Activated CD4-positive, alpha-beta T cell treated with anti-CD3 and anti-CD28 coated beads, Interleukin-10, Interleukin-2, amounts not matched to agents 100 ng/mL and 50 ng/mL, durations not matched to agents 16 hours and 8 hours (primary cell): ENCODE data around the gene CCDC60.
A peak's percentile ranks its signal among the peaks of the same experiment; 100 is the strongest.

Experiments
- DNase-seq: peaks from one replicate; pipeline ENCODE4 v3.0.0-alpha.2; 2020

The CCDC60 gene

GRCh38 chr12:119334430-119335170, at the start of gene CCDC60:
CCDC60 (plus strand) TSS chr12:119334729; CDS start chr12:119335177, 448 bp downstream.
- no peak for DNase-seq

DNA sequence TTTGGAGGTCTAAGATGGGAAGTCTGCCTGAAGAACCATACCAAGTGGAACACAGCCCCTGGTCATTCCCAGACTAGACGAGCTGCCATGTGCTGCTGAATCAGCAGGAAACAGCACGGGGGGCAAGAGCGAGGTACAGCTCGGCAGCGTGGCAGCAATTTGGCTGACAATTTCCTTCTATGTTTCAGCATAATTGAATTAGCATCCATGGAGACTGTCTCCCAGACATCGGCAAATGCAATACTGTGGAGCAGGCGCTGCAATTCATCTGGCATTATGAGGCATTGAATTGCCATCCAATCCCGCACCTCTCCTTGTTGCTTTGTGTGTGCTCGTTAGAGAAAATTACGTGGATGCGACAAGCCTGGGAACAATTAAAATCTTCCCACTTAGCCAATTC, 46.0 kb upstream of the CCDC60 start:
- DNase-seq = no peak

- DNase-seq = no peak
These were observed 41.5 kb upstream of the CCDC60 start for GRCh38 chr12:119292893-119293630.

GRCh38 chr12:119294211-119294610, 40.3 kb upstream of the CCDC60 start:
- DNase-seq = no peak

DNA sequence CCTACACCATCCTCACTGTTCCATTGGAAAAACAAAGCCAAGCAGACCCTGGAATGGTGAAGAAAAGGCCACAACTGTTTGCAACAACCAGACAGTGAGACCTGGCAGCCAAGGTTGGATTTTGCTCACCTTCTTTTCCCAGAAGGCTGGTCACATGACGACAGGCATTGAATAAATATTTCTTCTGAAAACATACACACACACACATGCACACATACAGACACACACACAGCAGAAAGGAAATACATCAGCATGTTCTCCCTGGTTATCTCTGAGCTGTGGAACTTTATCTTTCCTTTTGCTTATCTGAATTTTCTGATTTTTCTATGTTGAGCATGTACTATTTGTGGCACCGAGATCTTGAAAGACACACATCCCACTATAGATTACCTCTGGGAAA, 38.0 kb upstream of the CCDC60 start:
- DNase-seq = no peak

DNA sequence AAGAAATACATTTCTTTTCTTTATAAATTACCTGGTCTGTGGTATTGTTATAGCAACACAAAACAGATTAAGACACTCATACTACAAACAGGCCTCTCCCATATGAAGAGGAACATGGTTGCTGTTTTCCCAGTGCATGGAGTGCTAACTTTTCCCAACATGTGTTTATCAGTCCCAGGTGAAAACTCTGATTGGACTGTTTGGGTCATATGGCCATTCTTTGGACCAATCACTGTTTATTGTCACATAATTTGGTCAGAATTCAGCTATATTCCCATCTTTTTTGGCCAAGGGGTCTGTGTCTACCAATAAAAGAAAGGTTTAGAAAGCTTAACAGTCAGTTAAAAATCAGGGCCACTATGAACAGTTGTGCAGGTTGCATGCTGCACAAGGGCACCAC, 35.4 kb upstream of the CCDC60 start:
- DNase-seq = no peak

GRCh38 chr12:119301379-119301778, 33.1 kb upstream of the CCDC60 start:
- DNase-seq = no peak

GRCh38 chr12:119302451-119303080, 32.0 kb upstream of the CCDC60 start:
- DNase-seq = no peak

GRCh38 chr12:119306593-119306992, 27.9 kb upstream of the CCDC60 start:
- no peak for DNase-seq

DNA sequence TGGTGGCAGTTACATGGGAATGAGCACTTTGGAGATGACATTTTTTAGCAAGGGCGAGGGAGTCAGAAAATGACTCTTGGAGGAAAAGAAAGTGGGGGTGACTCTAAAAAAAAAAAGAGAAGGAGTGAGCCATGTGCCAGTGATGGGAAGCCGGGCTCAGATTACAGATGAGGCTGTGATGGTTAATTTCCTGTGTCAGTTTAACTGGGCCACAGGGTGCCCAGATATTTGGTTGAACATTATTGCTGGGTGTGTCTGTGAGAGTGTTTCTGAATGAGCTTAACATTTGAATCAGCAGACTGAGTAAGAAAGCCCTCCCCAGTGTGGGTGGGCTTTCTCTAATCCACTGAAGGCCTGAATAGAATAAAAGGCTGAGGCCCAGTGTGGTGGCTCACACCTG, 26.8 kb upstream of the CCDC60 start:
- no peak for DNase-seq

DNA sequence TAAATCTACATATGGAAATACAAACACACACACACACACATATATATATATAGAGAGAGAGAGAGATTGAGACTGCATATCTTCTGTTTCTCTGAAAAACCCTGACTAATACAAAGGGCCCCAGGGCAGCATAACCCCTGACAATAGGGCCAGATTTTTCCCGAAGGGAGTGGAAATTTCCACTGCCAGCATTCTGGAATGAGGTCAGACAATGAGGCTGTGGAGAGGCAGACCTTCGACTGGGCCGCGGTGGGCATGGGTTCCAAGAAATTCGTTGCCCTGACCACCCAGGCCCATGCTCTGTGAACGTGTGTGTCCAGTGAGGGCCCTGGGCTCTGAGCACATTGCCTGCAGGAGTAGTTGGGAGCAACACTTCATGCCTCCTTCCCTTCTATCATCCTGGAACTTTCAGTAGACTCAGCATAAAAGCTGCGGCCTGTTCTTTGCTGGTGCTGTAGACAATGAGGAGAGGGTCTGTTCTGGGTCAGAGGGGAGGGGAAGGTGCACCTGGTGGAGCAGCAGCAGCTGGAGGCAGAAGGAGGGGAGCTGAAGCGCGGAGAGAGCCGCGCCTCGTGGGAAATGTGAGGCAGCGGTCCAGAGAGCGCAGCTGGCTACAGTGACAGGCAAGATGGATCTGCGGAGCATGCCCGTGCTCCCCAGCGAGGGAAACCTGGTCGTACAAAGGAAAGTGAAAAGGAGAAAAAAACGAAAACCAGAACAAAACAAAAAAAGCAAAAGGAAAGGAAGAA, 25.6 kb upstream of the CCDC60 start:
- DNase-seq = no peak

GRCh38 chr12:119311878-119312277, 22.7 kb upstream of the CCDC60 start:
- DNase-seq = no peak

- no peak for DNase-seq
These were observed 21.6 kb upstream of the CCDC60 start for GRCh38 chr12:119312904-119313303.

DNA sequence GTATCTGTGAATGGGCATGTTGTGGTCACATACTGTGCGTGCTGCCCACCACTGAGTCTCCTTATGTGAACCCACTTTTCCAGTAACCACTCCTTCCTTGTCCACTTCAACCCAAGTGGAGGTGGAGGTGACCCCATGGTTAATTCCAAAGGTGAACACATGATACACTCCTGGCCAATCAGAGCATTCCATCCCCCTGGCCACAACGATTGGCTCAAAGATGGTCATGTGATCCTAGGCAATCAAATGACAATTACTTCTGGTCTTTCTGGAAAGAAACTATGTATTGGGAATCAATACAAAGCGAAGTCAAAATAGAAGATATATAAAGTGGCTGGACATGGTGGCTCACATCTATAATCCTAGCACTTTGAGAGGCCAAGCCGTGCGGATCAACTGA, 20.2 kb upstream of the CCDC60 start:
- no peak for DNase-seq

GRCh38 chr12:119319638-119320037, 14.9 kb upstream of the CCDC60 start:
- DNase-seq = no peak

GRCh38 chr12:119320678-119321077, 13.9 kb upstream of the CCDC60 start:
- DNase-seq = no peak

DNA sequence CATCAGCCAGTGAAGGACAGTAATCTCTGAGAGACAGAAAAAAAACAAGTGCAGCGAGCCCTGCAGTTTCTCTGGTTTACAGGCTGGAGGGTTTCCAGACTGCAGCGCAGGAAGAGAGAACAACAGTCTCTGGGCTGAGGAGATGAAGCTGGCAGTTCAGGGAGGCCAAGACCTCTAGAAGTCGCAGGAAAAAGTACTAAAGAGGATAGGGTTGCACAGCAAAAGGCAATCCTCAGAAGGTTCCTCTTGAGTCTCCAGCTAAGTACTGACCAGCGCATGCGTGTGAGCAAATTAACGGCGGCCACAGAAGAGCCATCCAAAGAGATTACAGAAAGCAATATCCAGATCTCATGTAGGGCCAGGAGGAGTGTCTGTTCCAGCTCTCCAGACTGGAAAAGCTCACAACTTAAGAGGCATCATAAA, 12.2 kb upstream of the CCDC60 start:
- no peak for DNase-seq

GRCh38 chr12:119325813-119326212, 8.7 kb upstream of the CCDC60 start:
- no peak for DNase-seq

DNA sequence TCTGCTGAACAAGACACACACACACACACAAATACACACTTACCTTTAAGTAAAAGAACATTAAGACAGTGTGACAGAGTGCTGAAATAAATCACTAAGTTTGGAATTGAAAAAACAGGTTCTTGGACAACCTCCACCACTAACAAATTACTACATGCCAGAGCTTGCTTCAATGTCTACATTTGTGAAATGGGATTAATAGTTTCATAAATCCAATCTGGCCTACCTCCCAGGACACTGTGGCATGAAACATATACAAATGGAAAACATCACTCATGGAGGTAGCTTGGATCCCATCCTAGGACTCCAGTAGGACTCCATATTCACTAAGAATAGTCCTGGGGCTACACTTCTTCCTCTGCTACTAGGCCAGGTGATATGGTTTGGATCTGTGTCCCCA, 8.2 kb upstream of the CCDC60 start:
- DNase-seq = no peak

- DNase-seq = no peak
These were observed 7.1 kb upstream of the CCDC60 start for GRCh38 chr12:119327471-119327870.

DNA sequence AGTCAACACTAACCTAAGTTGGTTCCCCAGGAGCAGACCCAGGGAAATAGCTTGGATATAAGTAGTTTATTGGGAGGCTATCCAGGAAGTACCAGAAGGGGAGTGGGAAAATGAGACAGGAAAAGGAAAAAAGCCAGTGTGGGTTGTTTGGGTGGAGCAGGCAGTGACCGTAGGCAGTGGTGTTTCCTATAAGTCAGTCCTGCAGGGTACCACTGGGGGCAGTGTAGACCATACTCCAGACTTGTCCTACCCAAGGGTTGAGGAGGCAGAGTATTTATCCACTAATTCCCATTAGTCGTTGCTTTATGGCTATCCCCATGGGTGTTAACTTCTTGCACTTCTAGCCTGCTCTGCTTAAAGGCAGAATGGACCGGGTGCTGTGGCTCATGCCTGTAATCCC, 6.4 kb upstream of the CCDC60 start:
- peak; percentile 8 for DNase-seq

GRCh38 chr12:119338593-119339363, 4.2 kb downstream of the CCDC60 start:
- DNase-seq = no peak
